Measurements from ENCODE around the gene HJV.

HJV gene

GRCh38 chr1:145977486-145978470 lies 43.8 kb downstream of the HJV start:
- peak; percentile 56 to 58 for DNase-seq (ENCODE audit: low read depth in 2 of 2)

GRCh38 chr1:145977016-145977415 lies 44.5 kb downstream of the HJV start:
- no peak for DNase-seq (ENCODE audit: low read depth in 2 of 2)

- no peak for DNase-seq (ENCODE audit: low read depth in 2 of 2)
These were observed 46.3 kb downstream of the HJV start for GRCh38 chr1:145975216-145975615.

- DNase-seq (ENCODE audit: low read depth in 2 of 2), result no peak
These were observed 46.8 kb downstream of the HJV start for GRCh38 chr1:145974721-145975120.

GRCh38 chr1:145972580-145972979 lies 49.0 kb downstream of the HJV start:
- no peak for DNase-seq (ENCODE audit: low read depth in 2 of 2)
